Upper lobe of left lung (tissue), 6 donors: ENCODE measurements around the gene SUSD2. TPM values are rescaled to one million over a fixed set of nuclear protein-coding genes. Genes with fewer than 3 reads are reported as not detected.
"Not testable (repeated sequence)": the region's sequence is repeated elsewhere in the genome, so short reads cannot be mapped to it uniquely, and the experiment has no call there.

Experiments used
- ATAC-seq, 2 donors: fragments of 200-7000 bp; cut with Tn5 transposase; one replicate each; pipeline ENCODE4 v1.9.1; 2022; ENCODE audit warnings: mild to moderate bottlenecking in 2 of 2, moderate library complexity in 2 of 2; ENCODE audit not compliant: low FRiP score in 2 of 2
- DNase-seq, 2 donors: peaks; one replicate each; pipeline ENCODE4 v3.0.0-alpha.2; 2019 to 2020
- H3K27ac ChIP-seq, 4 donors: fragments of 200-600 bp; sonication (generic); one replicate each; pipeline ENCODE4 v1.5.1; 2016 to 2019
- H3K27me3 ChIP-seq, 4 donors: fragments of 200-600 bp; sonication (generic); one replicate each; pipeline ENCODE4 v1.5.1; 2017 to 2019
- H3K36me3 ChIP-seq, 4 donors: fragments of 200-600 bp; sonication (generic); one replicate each; pipeline ENCODE4 v1.5.1; 2016 to 2019
- H3K4me1 ChIP-seq, 4 donors: fragments of 200-600 bp; sonication (generic); one replicate each; pipeline ENCODE4 v1.5.1; 2018 to 2019
- H3K4me3 ChIP-seq, 4 donors: fragments of 200-600 bp; sonication (generic); one replicate each; pipeline ENCODE4 v1.5.1; 2017 to 2019; ENCODE audit warnings: mild to moderate bottlenecking in 2 of 4, moderate library complexity in 1 of 4
- H3K9me3 ChIP-seq, 4 donors: fragments of 200-600 bp; sonication (generic); one replicate each; pipeline ENCODE4 v1.5.1; 2018 to 2019
- CTCF ChIP-seq, 6 experiments: fragments of 450-650 bp in 4 of 6; fragments of 200-600 bp in 2 of 6; sonication (generic) in 2 of 6; IDR thresholded peaks; one replicate each; pipeline ENCODE4 v1.5.1; 2016 to 2019; ENCODE audit warnings: antibody characterized with exemption in 6 of 6
- EP300 ChIP-seq, 4 donors: sonication (generic); formaldehyde crosslinking; IDR thresholded peaks; one replicate each; pipeline ENCODE4 v1.5.1; 2017; ENCODE audit warnings: antibody characterized with exemption in 4 of 4, control low read depth in 2 of 4
- POLR2A ChIP-seq, 4 donors: fragments of 450-650 bp; IDR thresholded peaks; one replicate each; pipeline ENCODE4 v1.5.1; 2016 to 2017; ENCODE audit warnings: antibody characterized with exemption in 4 of 4, mild to moderate bottlenecking in 2 of 4
- POLR2AphosphoS5 ChIP-seq, 2 donors: sonication (generic); formaldehyde crosslinking; IDR thresholded peaks; one replicate each; pipeline ENCODE4 v1.5.1; 2017; ENCODE audit warnings: antibody characterized with exemption in 2 of 2
- WGBS, 2 donors: methylation state at CpG; one replicate each; pipeline ENCODE4 v1.1.5; 2017 to 2018; 5-methylcytosine and 5-hydroxymethylcytosine counted together
- total RNA-seq, 6 donors: library from RNA; depleted of rRNA in 4 of 6; stranded (reverse); fragments of >200 nt in 4 of 6; gene quantifications; one replicate each; pipeline versions ENCODE4 v1.1.0 to v1.2.1, GENCODE V29; 2016 to 2021
- donor health status: DM: no; HTN: no; CAD: no; lungs with moderate emphysema.
- donor health status: DM: no; HTN: yes; CAD: no; lungs with severe emphysema.

SUSD2 gene
- total RNA-seq, 6 donors from 2014 or later: 191 to 645 (median 348) TPM

DNA sequence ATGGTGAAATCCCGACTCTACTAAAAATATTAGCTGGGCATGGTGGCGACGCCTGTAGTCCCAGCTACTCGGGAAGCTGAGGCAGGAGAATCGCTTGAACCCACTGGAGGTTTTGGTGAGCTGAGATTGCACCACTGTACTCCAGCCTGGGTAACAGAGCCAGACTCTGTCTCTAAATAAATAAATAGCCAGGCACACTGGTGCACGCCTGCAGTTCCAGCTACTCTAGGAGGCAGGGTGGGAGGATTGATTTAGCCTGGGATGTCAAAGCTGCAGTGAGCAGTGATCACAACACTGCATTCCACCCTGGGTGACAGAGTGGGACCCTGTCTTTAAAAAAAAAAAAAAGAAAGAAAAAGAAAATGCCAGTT is 17.4 kb downstream of the SUSD2 start:
- no peaks in the 10 kb centered on the region for H3K27me3 ChIP-seq
- TF ChIP-seq CTCF (IDR thresholded peaks at IDR 0.05) (no peak), EP300 (IDR thresholded peaks at IDR 0.05) (no peak), POLR2AphosphoS5 (IDR thresholded peaks at IDR 0.05) (no peak), POLR2A (IDR thresholded peaks at IDR 0.05) (no peak)
- peak overlapping the region; percentile 61 to 82 (median 76) for H3K27ac ChIP-seq
- WGBS, 2 donors: 74 to 79% methylated on average over 6 of the region's 6 CpGs
- H3K4me1 ChIP-seq: peaks cover 9 to 19% (median 15%) of the 10 kb centered on the region in 4 donors
- no peak for DNase-seq
- ATAC-seq: no peak
- no peaks in the 10 kb centered on the region for H3K9me3 ChIP-seq
- no peak overlapping the region for H3K4me3 ChIP-seq
- no peaks in the 10 kb centered on the region for H3K36me3 ChIP-seq

DNA sequence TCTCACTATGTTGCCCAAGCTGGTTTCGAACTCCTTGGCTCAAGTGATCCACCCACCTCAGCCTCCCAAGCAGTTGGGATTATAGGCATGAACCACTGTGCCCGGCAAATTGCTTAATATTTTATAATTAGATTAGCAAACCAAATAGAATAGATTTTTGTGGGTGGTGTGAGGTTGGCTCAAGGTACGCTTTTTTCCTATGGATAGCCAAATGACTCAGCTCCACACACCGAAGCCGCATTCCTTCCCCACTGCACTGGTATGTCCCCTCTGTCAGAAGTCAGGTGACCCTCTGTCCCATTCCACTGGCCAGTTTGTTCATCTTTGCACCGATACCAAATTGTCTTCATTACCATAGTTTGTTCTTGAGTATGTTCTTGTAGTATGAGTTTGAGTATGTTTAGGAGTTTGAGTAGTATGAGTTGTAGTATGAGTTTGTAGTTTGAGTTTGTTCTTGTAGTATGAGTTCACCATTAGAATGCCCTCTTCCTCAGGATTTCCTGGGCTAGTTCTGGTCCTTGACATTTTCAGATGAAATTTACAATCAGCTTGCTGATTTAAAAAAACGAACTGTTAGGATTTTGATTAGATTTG is 19.4 kb downstream of the SUSD2 start:
- H3K27ac ChIP-seq: no peak overlapping the region
- no peaks in the 10 kb centered on the region for H3K36me3 ChIP-seq
- H3K9me3 ChIP-seq: no peaks in the 10 kb centered on the region
- DNase-seq (no peak), ATAC-seq (no peak)
- TF ChIP-seq EP300 (IDR thresholded peaks at IDR 0.05) (no peak), CTCF (IDR thresholded peaks at IDR 0.05) (no peak), POLR2AphosphoS5 (IDR thresholded peaks at IDR 0.05) (no peak)
- WGBS, 2 donors: 69 to 79% methylated on average over 7 of the region's 7 CpGs
- peaks cover 14 to 25% (median 21%) of the 10 kb centered on the region in 4 donors for H3K4me1 ChIP-seq
- H3K4me3 ChIP-seq: no peak overlapping the region
- H3K27me3 ChIP-seq: no peaks in the 10 kb centered on the region

DNA sequence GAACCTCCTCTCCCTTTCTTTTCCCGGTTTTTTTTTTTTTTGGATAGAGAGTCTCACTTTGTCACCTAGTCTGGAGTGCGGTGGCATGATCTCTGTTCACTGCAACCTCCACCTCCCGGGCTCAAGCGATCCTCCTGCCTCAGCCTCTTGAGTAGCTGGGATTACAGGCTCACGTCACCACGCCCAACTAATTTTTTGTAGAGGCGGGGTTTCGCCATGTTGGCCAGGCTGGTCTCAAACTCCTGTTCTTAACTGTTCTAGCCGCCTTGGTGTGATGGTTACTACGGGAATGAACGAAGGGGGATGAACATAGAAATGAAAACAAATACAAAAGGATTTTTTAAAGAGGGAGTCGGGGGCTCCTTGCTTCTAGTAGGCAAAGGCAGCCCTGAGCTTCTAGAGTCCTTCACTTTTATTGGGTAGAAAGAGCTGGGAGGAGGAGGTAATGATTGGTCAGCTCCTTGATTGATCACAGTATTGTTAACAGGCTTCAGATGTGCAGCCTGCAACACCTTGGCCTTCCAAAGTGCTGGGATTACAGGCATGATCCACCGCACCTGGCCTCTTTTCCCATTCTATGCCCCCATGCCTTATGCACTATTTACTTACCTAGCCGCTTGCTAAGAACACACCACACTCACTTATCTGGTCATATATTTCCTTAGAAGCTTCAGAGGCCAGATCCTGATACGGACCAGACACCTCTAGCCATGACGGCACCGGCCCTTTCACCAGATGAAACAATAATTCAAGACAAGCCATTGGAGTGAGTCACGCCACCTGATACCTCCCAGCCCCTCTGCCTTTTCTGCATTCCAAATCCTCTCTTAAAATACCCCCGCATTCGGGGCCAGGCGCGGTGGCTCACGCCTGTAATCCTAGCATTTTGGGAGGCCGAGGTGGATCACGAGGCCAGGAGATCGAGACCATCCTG is 20.7 kb downstream of the SUSD2 start:
- Histone ChIP-seq H3K4me1 (peaks cover 27 to 32% (median 29%) of the 10 kb centered on the region in 4 donors), H3K36me3 (no peaks in the 10 kb centered on the region), H3K9me3 (no peaks in the 10 kb centered on the region), H3K27ac (no peak overlapping the region), H3K27me3 (no peaks in the 10 kb centered on the region), H3K4me3 (no peak overlapping the region)
- TF ChIP-seq CTCF (IDR thresholded peaks at IDR 0.05) (no peak), POLR2AphosphoS5 (IDR thresholded peaks at IDR 0.05) (no peak), POLR2A (IDR thresholded peaks at IDR 0.05) (no peak), EP300 (IDR thresholded peaks at IDR 0.05) (no peak)
- ATAC-seq: no peak
- DNase-seq: peak in 1 of 2 donors; percentile 34
- 93 to 95% methylated on average over 26 of the region's 26 CpGs for WGBS, 2 donors

- not testable (repeated sequence) for DNase-seq, H3K4me3 ChIP-seq, H3K36me3 ChIP-seq, H3K9me3 ChIP-seq, H3K27ac ChIP-seq, ATAC-seq, H3K27me3 ChIP-seq
- peaks cover 34 to 39% (median 36%) of the 10 kb centered on the region in 4 donors for H3K4me1 ChIP-seq
- WGBS, 2 donors: 89 to 96% methylated on average over 5 of the region's 5 CpGs
Observed at GRCh38 chr22:24203856-24204255, 22.6 kb downstream of the SUSD2 start.

GRCh38 chr22:24205438-24206195 is 24.3 kb downstream of the SUSD2 start:
- ATAC-seq (no peak), DNase-seq (peak in 1 of 2 donors; percentile 75)
- H3K27ac ChIP-seq: peak overlapping the region in 3 of 4 donors; percentile 37 to 96 (median 93)
- H3K4me1 ChIP-seq: peaks cover 39 to 54% (median 45%) of the 10 kb centered on the region in 4 donors
- no peaks in the 10 kb centered on the region for H3K36me3 ChIP-seq
- H3K4me3 ChIP-seq: no peak overlapping the region
- 75 to 82% methylated on average over 8 of the region's 8 CpGs for WGBS, 2 donors
- H3K27me3 ChIP-seq: no peaks in the 10 kb centered on the region
- no peaks in the 10 kb centered on the region for H3K9me3 ChIP-seq
- TF ChIP-seq EP300 (IDR thresholded peaks at IDR 0.05) (peak in 1 of 4 donors; percentile 4), CTCF (IDR thresholded peaks at IDR 0.05) (peak in 2 of 6 experiments; percentile 15 to 22), POLR2AphosphoS5 (IDR thresholded peaks at IDR 0.05) (peak in 1 of 2 donors; percentile 17), POLR2A (IDR thresholded peaks at IDR 0.05) (no peak)

GRCh38 chr22:24206460-24207263 is 25.4 kb downstream of the SUSD2 start:
- not testable (repeated sequence) for H3K27me3 ChIP-seq, H3K4me3 ChIP-seq, H3K36me3 ChIP-seq, ATAC-seq, H3K9me3 ChIP-seq, DNase-seq
- WGBS, 2 donors: 70 to 85% methylated on average over 15 of the region's 15 CpGs
- Histone ChIP-seq H3K27ac (peak overlapping the region; percentile 84 to 96 (median 91)), H3K4me1 (peaks cover 39 to 54% (median 45%) of the 10 kb centered on the region in 4 donors)
